NCI-H2227 (cell line): Measurements from ENCODE around the gene SAG.

Experiments used
- DNase-seq: peaks from one replicate; lab custom pipeline; 2025; ENCODE audit not compliant: unreplicated experiment; lab: John Stamatoyannopoulos, UW

The SAG gene

GRCh38 chr2:233288663-233289062 lies 19.0 kb upstream of the SAG start:
- DNase-seq: no peak

- DNase-seq: no peak
Measured at GRCh38 chr2:233289648-233290047, 18.0 kb upstream of the SAG start.

GRCh38 chr2:233290051-233290845 lies 17.4 kb upstream of the SAG start:
- DNase-seq: no peak

GRCh38 chr2:233295891-233296290 lies 11.7 kb upstream of the SAG start:
- no peak for DNase-seq

GRCh38 chr2:233297076-233297475 lies 10.5 kb upstream of the SAG start:
- DNase-seq: no peak

DNA sequence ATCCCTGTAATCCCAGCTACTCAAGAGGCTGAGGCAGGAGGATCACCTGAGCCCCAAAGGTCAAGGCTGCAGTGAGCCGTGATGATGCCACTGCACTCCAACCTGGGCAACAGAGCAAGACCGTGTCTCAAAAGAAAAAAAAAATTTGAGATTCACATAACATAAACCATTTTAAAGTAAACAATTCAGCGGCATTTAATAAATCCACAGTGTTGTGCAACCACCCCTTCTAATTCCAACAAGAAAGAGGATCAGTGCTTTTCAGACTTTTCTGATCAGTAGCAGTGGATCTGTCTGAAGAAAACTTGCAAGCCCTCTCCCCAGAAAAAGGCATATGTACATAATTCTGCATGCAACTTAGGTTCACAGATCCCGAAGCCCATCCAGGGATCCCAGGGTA lies 7.2 kb upstream of the SAG start:
- no peak for DNase-seq

- no peak for DNase-seq
Measured at GRCh38 chr2:233301248-233301647, 6.4 kb upstream of the SAG start.

DNA sequence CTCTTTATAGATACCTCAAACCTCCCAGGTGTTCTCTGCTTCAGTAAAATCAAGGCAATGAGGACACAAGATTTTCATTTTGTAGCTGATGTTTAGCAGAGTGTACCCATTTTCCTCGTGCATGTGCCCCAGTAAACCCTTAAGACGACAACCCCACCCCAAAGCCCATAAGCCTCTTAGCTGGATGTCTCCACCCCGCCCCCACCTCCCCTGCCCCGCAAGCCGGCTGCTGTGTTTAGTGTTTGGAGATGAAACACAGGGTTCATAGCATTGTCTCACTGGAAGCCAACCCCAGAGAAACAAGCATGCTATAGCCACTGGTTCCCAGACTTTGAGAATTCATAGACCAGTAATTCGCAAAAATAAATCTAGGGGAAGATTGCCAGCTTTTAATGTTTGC lies 5.8 kb upstream of the SAG start:
- no peak for DNase-seq

- DNase-seq: no peak
Measured at GRCh38 chr2:233303252-233303651, 4.4 kb upstream of the SAG start.

DNA sequence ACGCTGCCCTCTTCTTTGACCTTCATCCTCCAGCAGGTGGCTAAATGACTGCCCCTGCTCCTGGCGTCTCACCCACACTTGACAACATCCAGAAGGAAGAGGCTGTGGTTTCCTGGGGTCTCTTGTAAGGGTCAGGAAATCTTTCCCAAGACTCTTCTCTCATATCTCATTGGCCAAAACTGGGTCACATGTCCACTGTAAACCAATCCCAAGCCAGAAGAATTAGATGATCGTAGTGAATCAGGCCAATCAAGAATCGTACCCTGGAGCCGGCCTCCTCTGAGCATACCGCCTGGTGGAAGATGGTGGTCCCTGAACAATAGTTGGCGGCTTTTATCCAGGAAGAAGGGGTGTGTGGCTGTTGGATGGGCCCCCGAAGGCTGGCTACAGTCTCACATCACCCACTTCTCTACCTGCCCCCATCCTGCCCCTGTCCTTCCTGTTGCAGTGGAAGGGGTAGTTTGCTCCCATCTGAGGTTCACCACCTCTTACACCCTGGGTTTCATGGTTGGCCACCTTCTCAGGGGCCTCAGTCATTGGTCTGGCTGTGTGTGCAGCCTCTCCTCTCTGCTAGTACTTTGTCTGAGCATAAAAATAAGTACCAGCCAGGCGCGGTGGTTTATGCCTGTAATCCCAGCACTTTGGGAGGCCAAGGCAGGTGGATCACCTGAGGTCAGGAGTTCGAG lies 3.8 kb downstream of the SAG start:
- DNase-seq: no peak

GRCh38 chr2:233312874-233313273 lies 5.3 kb downstream of the SAG start:
- no peak for DNase-seq

- no peak for DNase-seq
Measured at GRCh38 chr2:233314180-233314925, 6.7 kb downstream of the SAG start.

DNA sequence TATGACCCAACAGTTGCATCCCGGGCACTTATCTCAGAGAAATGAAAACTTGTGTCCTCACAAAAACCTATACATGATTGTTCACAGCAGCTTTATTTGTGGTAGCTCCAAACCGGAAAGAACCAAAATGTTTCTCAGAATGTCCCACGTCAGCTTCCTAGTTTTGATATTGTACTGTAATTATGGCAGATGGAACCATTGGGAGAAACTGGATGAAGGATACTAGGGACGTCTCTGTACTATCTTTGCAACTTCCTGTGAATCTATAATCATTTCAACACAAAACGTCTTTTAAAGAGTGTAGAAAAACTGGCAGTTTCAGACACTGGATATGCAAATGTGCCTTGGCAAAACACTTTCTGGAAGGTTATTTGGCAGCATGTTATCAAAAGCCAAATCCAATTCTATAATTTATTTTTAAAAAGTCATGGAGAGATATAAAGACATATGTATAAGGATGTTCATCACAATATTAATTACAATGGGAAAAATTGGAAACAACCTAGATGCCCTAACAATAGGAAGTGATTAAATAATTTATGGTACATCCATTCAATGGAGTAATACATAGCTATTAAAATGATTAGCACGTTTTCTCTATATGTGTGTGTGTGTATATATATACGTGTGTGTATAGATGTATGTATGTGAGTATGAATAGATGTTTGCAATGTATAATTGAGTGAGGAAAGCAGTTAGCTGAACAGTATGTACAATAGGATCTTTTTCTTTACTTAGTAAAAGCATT lies 9.8 kb downstream of the SAG start:
- DNase-seq: no peak

DNA sequence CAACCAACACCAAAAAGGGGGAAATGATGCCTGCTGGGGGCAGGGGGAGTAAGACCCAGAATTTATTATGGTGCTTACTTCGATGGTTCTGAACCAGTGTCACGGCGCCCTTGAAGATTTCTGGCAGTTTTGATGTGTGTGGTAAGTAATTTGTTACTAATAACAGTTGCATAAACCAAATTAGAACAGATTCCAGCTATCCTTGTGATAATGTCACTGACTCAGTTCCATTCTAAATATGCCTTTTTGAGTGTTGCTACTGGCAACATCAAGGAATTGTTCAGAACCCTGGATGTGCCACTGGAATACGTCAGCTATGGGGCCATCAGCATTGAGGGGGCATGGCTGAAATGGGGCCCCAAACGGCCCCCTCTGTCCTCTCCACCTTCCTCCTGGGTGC lies 11.6 kb downstream of the SAG start:
- no peak for DNase-seq

GRCh38 chr2:233320470-233320869 lies 12.9 kb downstream of the SAG start:
- no peak for DNase-seq

DNA sequence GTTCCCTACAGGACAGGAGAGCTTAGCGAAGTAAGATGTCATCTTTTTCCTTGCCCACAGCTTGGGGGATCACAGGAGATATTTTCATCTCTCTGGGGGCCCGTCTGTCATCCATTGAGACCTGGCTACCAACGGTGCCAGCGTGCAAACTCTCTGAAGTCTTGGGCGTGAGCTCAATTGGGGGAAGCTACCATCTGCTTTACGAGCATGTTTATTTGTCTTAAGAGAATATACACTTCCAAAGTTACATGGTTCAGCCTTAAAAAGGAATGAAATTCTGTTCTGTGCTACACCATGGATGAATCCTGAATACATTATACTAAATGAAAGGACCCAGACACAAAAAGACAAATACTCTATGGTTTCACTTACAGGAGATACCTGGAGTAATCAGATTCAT lies 13.6 kb downstream of the SAG start:
- DNase-seq: no peak

DNA sequence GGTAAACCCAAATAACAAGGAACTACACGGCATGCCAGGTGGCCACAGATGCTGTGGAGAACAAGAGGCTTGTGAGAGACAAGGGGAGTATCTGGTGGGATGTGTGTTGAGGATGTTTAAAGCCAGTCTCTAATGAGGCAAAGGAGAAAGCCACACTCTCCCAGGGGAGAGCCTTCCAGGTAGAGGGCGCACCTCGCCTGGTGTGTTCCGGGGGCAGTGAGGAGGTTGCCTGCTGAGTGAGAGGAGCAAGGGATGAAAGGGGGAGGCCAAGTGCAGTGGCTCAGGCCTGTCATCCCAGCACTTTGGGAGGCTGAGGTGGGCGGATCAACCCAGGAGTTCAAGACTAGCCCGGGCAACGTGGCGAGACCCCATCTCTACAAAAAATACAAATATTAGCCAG lies 16.2 kb downstream of the SAG start:
- no peak for DNase-seq

GRCh38 chr2:233325256-233325655 lies 17.6 kb downstream of the SAG start:
- DNase-seq: no peak

- no peak for DNase-seq
Measured at GRCh38 chr2:233325814-233326213, 18.2 kb downstream of the SAG start.

- no peak for DNase-seq
Measured at GRCh38 chr2:233326500-233326899, 18.9 kb downstream of the SAG start.

- no peak for DNase-seq
Measured at GRCh38 chr2:233328922-233329321, 21.3 kb downstream of the SAG start.
